Testis (tissue), 3 donors: ENCODE data around the gene INPP5B. TPM values are rescaled to one million over a fixed set of nuclear protein-coding genes. Genes with fewer than 3 reads are reported as not detected.

Experiments used
- DNase-seq: peaks from one replicate; pipeline ENCODE4 v3.0.0-alpha.2; 2019
- H3K27ac ChIP-seq, 2 donors: fragments of 200-600 bp; sonication (generic); one replicate each; pipeline ENCODE4 v1.5.1; 2019
- H3K27me3 ChIP-seq: fragments of 200-600 bp; sonication (generic); one replicate; pipeline ENCODE4 v1.5.1; 2019
- H3K36me3 ChIP-seq: fragments of 200-600 bp; sonication (generic); one replicate; pipeline ENCODE4 v1.5.1; 2017; ENCODE audit warnings: low read depth; ENCODE audit errors: missing control alignments
- H3K4me1 ChIP-seq: fragments of 200-600 bp; sonication (generic); one replicate; pipeline ENCODE4 v1.5.1; 2019
- H3K4me3 ChIP-seq, 2 donors: fragments of 200-600 bp; sonication (generic); one replicate each; pipeline ENCODE4 v1.5.1; 2017 to 2019
- H3K9me3 ChIP-seq: fragments of 200-600 bp; sonication (generic); one replicate; pipeline ENCODE4 v1.5.1; 2017
- POLR2A ChIP-seq: fragments of 450-650 bp; IDR thresholded peaks from one replicate; pipeline ENCODE4 v1.6.1; 2017; ENCODE audit warnings: antibody characterized with exemption, mild to moderate bottlenecking, moderate library complexity
- WGBS, 2 donors: methylation state at CpG; one replicate each; pipeline ENCODE4 v1.1.5; 2018; 5-methylcytosine and 5-hydroxymethylcytosine counted together
- intact Hi-C: fragments of 100-400 bp; cut with DNase I; formaldehyde crosslinking; loops from one replicate; pipeline ENCODE4 v1.15.1; 2023; ENCODE audit warnings: low total_unique reads
- polyA plus RNA-seq: library from polyadenylated mRNA; stranded (reverse); fragments of 350-450 nt; fragmentation: Illumina TruSeq; extraction: RNeasy Lipid Tissue Mini Kit (QIAGEN cat#74804); gene quantifications from one replicate; pipeline ENCODE4 v1.2.3, GENCODE V29; 2014; ENCODE audit warnings: low read depth, low replicate concordance; ENCODE audit not compliant: insufficient read depth
- total RNA-seq, 2 donors: library from RNA; depleted of rRNA; stranded (reverse); fragments of >200 nt; gene quantifications; one replicate each; pipeline ENCODE4 v1.2.3, GENCODE V29; 2016
- TF ChIP-seq, protein P1 (sequence below), 3 experiments: fragments of 450-650 bp in 2 of 3; fragments of 200-600 bp in 1 of 3; sonication (generic) in 1 of 3; IDR thresholded peaks; one replicate each; pipeline ENCODE4 v1.5.1; 2016 to 2019; ENCODE audit warnings: antibody characterized with exemption in 3 of 3, mild to moderate bottlenecking in 2 of 3, moderate library complexity in 1 of 3

The INPP5B gene
- total and polyA plus RNA-seq, 3 donors from 2014 or later, result 15.3 to 31.6 (median 24.1) TPM

DNA sequence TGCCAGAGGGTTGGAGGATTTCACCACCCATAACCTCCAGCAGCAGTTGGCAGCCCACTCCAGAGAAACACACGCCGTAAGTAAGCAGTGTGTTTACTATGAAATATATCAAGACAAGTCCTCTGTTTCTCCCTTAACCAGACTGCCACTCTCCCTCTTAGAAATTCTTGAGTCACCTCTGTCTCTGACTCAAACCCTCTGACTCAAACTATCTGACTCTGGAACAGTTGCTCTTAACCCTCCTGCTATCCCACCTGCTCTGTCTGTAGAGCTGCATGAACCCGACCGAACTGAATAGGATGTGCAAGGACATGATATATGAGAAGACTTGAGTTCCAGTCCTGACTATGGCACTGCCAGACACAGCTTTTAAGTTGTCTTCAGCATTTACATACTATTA is 14.1 kb downstream of the INPP5B start:
- Histone ChIP-seq H3K27me3 (no peaks in the 10 kb centered on the region), H3K4me3 (no peak overlapping the region), H3K36me3 (no peaks in the 10 kb centered on the region), H3K9me3 (no peaks in the 10 kb centered on the region), H3K27ac (no peak overlapping the region), H3K4me1 (peaks cover 13% of the 10 kb centered on the region)
- TF ChIP-seq POLR2A, result no peak
- TF ChIP-seq, protein P1, sequence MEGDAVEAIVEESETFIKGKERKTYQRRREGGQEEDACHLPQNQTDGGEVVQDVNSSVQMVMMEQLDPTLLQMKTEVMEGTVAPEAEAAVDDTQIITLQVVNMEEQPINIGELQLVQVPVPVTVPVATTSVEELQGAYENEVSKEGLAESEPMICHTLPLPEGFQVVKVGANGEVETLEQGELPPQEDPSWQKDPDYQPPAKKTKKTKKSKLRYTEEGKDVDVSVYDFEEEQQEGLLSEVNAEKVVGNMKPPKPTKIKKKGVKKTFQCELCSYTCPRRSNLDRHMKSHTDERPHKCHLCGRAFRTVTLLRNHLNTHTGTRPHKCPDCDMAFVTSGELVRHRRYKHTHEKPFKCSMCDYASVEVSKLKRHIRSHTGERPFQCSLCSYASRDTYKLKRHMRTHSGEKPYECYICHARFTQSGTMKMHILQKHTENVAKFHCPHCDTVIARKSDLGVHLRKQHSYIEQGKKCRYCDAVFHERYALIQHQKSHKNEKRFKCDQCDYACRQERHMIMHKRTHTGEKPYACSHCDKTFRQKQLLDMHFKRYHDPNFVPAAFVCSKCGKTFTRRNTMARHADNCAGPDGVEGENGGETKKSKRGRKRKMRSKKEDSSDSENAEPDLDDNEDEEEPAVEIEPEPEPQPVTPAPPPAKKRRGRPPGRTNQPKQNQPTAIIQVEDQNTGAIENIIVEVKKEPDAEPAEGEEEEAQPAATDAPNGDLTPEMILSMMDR (IDR thresholded peaks at IDR 0.05), result no peak
- intact Hi-C loops, result no loop called here
- WGBS, 2 donors, result 63 to 76% methylated on average over 4 of the region's 4 CpGs
- no peak for DNase-seq

DNA sequence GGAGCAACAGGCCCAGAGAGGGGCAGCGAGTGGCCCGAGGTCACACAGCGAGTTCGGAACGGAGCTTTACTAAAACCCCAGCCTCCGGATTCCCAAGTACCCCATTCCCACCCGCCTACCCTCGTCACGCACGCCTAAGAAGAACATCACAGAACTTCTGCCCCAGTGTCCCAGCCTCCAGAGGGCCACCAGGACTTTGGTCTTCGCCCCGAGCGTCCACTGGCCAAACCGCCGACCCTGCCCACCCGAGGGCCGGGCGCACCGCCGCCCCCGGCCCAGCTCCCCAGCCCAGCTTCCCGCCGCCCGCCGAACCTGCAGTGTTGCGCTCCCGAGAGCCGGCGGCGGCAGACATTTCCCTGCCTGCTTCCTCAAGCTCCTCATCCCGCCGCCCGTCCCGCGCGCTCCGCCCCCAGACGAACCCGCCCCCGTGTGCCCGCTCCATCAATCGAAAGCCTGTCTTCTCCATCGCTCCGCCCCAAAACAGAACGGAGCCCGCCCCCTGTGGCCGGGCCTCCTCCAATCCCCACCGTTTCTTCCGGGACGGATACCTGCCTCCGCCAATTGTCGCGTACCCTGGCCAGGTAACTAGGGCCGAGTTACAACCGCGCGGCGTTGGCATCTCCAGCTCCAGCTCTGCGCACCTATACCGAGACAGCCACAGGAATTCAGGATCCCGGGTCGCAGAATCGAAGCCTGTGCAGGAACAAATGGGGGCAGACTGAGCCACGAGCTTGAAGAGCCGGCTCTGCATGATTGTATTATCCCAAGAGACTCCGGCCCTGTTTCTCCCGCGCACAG is 15.3 kb downstream of the INPP5B start:
- H3K4me1 ChIP-seq, result peaks cover 13% of the 10 kb centered on the region
- intact Hi-C loops, result no loop called here
- peak overlapping the region; percentile 74 to 90 for H3K4me3 ChIP-seq
- no peaks in the 10 kb centered on the region for H3K9me3 ChIP-seq
- TF ChIP-seq, protein P1 (IDR thresholded peaks at IDR 0.05), result no peak
- TF ChIP-seq POLR2A, result no peak
- H3K27ac ChIP-seq, result peak overlapping the region; percentile 56 to 62
- DNase-seq, result peak; percentile 97
- no peaks in the 10 kb centered on the region for H3K27me3 ChIP-seq
- no peaks in the 10 kb centered on the region for H3K36me3 ChIP-seq
- WGBS, 2 donors, result 0 to 1% methylated on average over 17 to 68 of the region's 68 CpGs

DNA sequence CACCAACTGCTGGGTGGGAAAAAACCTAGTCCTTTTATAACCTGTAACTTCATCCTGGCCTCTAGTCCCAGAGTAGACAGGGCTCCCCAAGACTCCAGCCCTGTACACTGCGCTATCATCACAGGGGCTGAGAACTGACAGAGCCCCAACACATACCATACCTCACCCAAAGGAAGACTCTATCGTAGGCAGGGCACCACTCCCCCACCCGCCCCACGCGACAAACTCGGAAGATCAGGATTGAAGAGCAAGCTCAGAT is 15.8 kb downstream of the INPP5B start:
- peak overlapping the region; percentile 74 to 90 for H3K4me3 ChIP-seq
- intact Hi-C loops, result no loop called here

DNA sequence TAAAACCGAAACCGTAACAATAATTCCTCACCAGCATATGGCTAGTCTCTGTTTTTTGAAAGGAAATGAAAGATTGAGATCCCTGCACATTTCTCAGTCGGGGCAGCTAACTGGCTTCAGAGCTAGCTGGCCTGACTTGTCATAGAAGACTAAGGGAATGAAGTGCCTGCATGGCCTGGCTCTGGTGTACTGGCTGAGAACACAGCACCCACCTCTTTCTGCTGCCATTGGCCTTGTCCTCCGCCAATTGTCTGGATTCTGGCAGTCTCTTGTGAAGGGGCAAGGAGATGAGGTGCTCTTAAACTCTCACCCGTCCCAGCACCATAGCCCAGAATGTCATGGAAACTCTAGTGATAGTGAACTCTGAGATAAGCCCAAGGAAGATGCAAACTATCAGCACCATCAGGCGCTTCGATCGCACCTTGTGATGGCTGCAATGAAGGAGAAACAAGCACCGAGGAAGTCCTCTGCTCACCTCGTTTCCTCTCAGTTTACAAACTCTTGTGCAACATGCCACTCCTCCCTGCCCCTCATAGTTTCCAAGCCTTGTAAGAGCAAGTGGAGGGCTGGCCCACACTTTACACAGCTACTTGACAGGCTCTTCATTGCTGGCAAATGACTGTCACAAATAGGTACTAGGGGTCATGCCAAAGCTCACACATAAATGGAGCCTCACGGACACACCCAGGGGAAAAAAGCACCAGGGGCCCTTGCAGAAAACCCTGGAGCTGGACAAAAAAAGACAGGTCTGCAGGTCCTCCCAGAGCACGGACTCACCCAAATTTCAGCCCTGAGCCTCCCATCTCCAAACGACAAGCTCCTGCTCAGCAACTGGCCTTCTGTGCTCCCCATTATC is 16.4 kb downstream of the INPP5B start:
- TF ChIP-seq POLR2A, result no peak
- TF ChIP-seq, protein P1 (IDR thresholded peaks at IDR 0.05), result no peak
- peak overlapping the region in 1 of 2 donors; percentile 90 for H3K4me3 ChIP-seq
- DNase-seq, result no peak
- peaks cover 24% of the 10 kb centered on the region for H3K4me1 ChIP-seq
- H3K36me3 ChIP-seq, result no peaks in the 10 kb centered on the region
- WGBS, 2 donors, result 58 to 66% methylated on average over 12 to 13 of the region's 13 CpGs
- no peaks in the 10 kb centered on the region for H3K27me3 ChIP-seq
- no peak overlapping the region for H3K27ac ChIP-seq
- H3K9me3 ChIP-seq, result no peaks in the 10 kb centered on the region
- intact Hi-C loops, result no loop called here

More for the DNA sequence above, 15.8 kb downstream of the INPP5B start:
- peaks cover 18% of the 10 kb centered on the region for H3K4me1 ChIP-seq
- H3K27ac ChIP-seq, result peak overlapping the region; percentile 56 to 62
- no peaks in the 10 kb centered on the region for H3K36me3 ChIP-seq
- peak; percentile 23 for DNase-seq
- no peaks in the 10 kb centered on the region for H3K27me3 ChIP-seq
- no peaks in the 10 kb centered on the region for H3K9me3 ChIP-seq
- TF ChIP-seq POLR2A, result no peak
- TF ChIP-seq, protein P1 (IDR thresholded peaks at IDR 0.05), result no peak
- WGBS, 2 donors, result 9 to 14% methylated on average over 6 of the region's 6 CpGs
